SU-DHL-6 (cell line): ENCODE measurements around the gene OR10A5.
A peak's percentile ranks its signal among the peaks of the same experiment; 100 is the strongest.
"Not testable (repeated sequence)": the region's sequence is repeated elsewhere in the genome, so short reads cannot be mapped to it uniquely, and the experiment has no call there.

ENCODE experiments used
- H2AFZ ChIP-seq: fragments of 200-600 bp; sonication (generic); 2 replicates; pipeline ENCODE4 v1.6.1; 2014; ENCODE audit warnings: low read depth, mild to moderate bottlenecking, moderate library complexity, mixed read lengths, antibody characterized with exemption, low read length; ENCODE audit not compliant: severe bottlenecking
- H3F3A ChIP-seq: fragments of 200-600 bp; shearing (Covaris generic); 2 replicates; pipeline ENCODE4 v1.6.0; 2016; ENCODE audit warnings: antibody characterized with exemption, mild to moderate bottlenecking; ENCODE audit not compliant: insufficient read depth
- H3K27ac ChIP-seq: fragments of 200-600 bp; sonication (generic); 2 replicates; pipeline ENCODE4 v1.5.1; 2016; ENCODE audit warnings: low read depth, mild to moderate bottlenecking, low read length, moderate library complexity, mixed read lengths
- H3K27me3 ChIP-seq: fragments of 200-600 bp; sonication (generic), shearing (Covaris generic); 2 replicates; pipeline ENCODE4 v1.6.0; 2014; ENCODE audit warnings: mild to moderate bottlenecking, low read length
- H3K36me3 ChIP-seq: fragments of 200-600 bp; sonication (generic); 2 replicates; pipeline ENCODE4 v1.6.1; 2014; ENCODE audit warnings: mild to moderate bottlenecking, low read length, mixed read lengths
- H3K4me2 ChIP-seq: fragments of 300-600, 200-600 bp; shearing (Covaris generic), sonication (generic); 2 replicates; pipeline ENCODE4 v1.6.0; 2014; ENCODE audit warnings: low read length, low read depth, mild to moderate bottlenecking; ENCODE audit not compliant: poor library complexity, severe bottlenecking
- H3K4me3 ChIP-seq: fragments of 200-600 bp; sonication (generic); 2 replicates; pipeline ENCODE4 v1.5.1; 2014; ENCODE audit warnings: antibody characterized with exemption, low read length, mild to moderate bottlenecking, mixed read lengths; ENCODE audit not compliant: insufficient read depth, poor library complexity, severe bottlenecking
- H3K79me2 ChIP-seq: fragments of 200-600 bp; sonication (generic); 2 replicates; pipeline ENCODE4 v1.6.1; 2014; ENCODE audit warnings: mild to moderate bottlenecking, low read length, moderate library complexity; ENCODE audit not compliant: insufficient read depth
- H3K9ac ChIP-seq: fragments of 200-600 bp; sonication (generic); 2 replicates; pipeline ENCODE4 v1.7.0; 2014; ENCODE audit warnings: mild to moderate bottlenecking, low read length
- H3K9me2 ChIP-seq: fragments of 200-600 bp; sonication (generic); replicated peaks from 2 replicates; pipeline ENCODE4 v1.6.1; 2014; ENCODE audit warnings: low read length; ENCODE audit not compliant: insufficient read depth
- H3K9me3 ChIP-seq: fragments of 200-600 bp; sonication (generic); 2 replicates; pipeline ENCODE4 v1.6.1; 2014; ENCODE audit warnings: low read length, mixed read lengths; ENCODE audit not compliant: insufficient read depth
- H4K20me1 ChIP-seq: fragments of 200-600 bp; sonication (generic); 2 replicates; pipeline ENCODE4 v1.6.1; 2014; ENCODE audit warnings: low read depth, mild to moderate bottlenecking, antibody characterized with exemption, low read length, moderate library complexity, mixed read lengths
- CTCF ChIP-seq: fragments of 200-600 bp; sonication (generic); IDR thresholded peaks from one replicate; pipeline ENCODE4 v1.5.1; 2017; ENCODE audit warnings: antibody characterized with exemption, mild to moderate bottlenecking, low read length, moderate library complexity; ENCODE audit not compliant: insufficient read depth, poor library complexity, severe bottlenecking
- EZH2phosphoT487 ChIP-seq: fragments of 200-600 bp; sonication (generic), shearing (Covaris generic); conservative IDR thresholded peaks from 2 replicates; pipeline ENCODE4 v1.6.1; 2018; ENCODE audit warnings: mild to moderate bottlenecking, antibody characterized with exemption, low read length, moderate library complexity, mixed read lengths

The OR10A5 gene, protein sequence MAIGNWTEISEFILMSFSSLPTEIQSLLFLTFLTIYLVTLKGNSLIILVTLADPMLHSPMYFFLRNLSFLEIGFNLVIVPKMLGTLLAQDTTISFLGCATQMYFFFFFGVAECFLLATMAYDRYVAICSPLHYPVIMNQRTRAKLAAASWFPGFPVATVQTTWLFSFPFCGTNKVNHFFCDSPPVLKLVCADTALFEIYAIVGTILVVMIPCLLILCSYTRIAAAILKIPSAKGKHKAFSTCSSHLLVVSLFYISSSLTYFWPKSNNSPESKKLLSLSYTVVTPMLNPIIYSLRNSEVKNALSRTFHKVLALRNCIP

GRCh38 chr11:6845383-6845782, at the start of gene OR10A5:
Gene OR10A5, plus strand, starts transcription at chr11:6845683. Its CDS starts 0 bp downstream, at chr11:6845683.
- H3K4me3 ChIP-seq, result no peak within 1 kb of the TSS
- H3K27ac ChIP-seq, result no peak within 1 kb of the TSS
- H3K79me2 ChIP-seq, result no peaks in the 10 kb centered on the region
- no peak within 1 kb of the TSS for H3K4me2 ChIP-seq
- no peaks in the 10 kb centered on the region for H3K9me2 ChIP-seq
- H3K36me3 ChIP-seq, result no peaks in the 10 kb centered on the region
- H2AFZ ChIP-seq, result no peak within 1 kb of the TSS
- H3K27me3 ChIP-seq, result no peaks in the 10 kb centered on the region; the same call in 1 of the 2 replicates
- 0 out of 2 replicates have a peak, but pooled peaks cover 4% of the 10 kb centered on the region for H4K20me1 ChIP-seq
- no peaks in the 10 kb centered on the region for H3F3A ChIP-seq
- H3K9ac ChIP-seq, result no peak within 1 kb of the TSS
- TF ChIP-seq EZH2phosphoT487 (no peak), CTCF (no peak)
- H3K9me3 ChIP-seq, result no peaks in the 10 kb centered on the region

GRCh38 chr11:6799402-6799801, 46.1 kb upstream of the OR10A5 start, which contains the start of gene OR6A2:
Gene OR6A2, minus strand, starts transcription at chr11:6799689. Its CDS starts 3,981 bp downstream, at chr11:6795708.
- no peaks in the 10 kb centered on the region; the same call in 1 of the 2 replicates for H4K20me1 ChIP-seq
- H3K9me3 ChIP-seq, result no peaks in the 10 kb centered on the region
- H3K36me3 ChIP-seq, result no peaks in the 10 kb centered on the region
- H3F3A ChIP-seq, result no peaks in the 10 kb centered on the region
- no peak within 1 kb of the TSS for H2AFZ ChIP-seq
- H3K9me2 ChIP-seq, result no peaks in the 10 kb centered on the region
- no peak within 1 kb of the TSS for H3K27ac ChIP-seq
- H3K79me2 ChIP-seq, result no peaks in the 10 kb centered on the region
- H3K4me2 ChIP-seq, result no peak within 1 kb of the TSS
- no peaks in the 10 kb centered on the region for H3K27me3 ChIP-seq
- H3K9ac ChIP-seq, result no peak within 1 kb of the TSS
- no peak for TF ChIP-seq EZH2phosphoT487
- no peak for TF ChIP-seq CTCF
- H3K4me3 ChIP-seq, result no peak within 1 kb of the TSS

DNA sequence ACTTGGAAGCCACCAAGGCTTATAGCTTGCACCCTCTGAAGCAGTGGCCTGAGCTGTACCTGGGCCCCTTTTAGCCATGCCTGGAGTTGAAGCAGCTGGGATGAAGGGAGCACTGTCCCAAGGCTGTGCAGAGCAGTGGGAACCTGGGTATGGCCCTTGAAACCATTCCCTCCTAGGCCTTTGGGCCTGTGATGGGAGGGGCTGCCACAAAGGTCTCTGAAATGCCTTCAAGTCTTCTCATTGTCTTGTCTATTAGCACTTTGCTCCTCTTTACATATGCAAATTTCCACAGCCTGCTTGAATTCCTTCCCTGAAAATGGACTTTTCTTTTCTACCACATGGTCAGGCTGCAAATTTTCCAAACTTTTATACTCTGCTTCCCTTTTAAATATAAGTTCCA, 44.4 kb upstream of the OR10A5 start:
- not testable (repeated sequence) for H3F3A ChIP-seq, H3K4me3 ChIP-seq, H2AFZ ChIP-seq, H3K9me3 ChIP-seq, H3K9me2 ChIP-seq, H3K79me2 ChIP-seq, H3K27me3 ChIP-seq, H3K36me3 ChIP-seq, H3K4me2 ChIP-seq, H3K27ac ChIP-seq, H4K20me1 ChIP-seq, H3K9ac ChIP-seq

DNA sequence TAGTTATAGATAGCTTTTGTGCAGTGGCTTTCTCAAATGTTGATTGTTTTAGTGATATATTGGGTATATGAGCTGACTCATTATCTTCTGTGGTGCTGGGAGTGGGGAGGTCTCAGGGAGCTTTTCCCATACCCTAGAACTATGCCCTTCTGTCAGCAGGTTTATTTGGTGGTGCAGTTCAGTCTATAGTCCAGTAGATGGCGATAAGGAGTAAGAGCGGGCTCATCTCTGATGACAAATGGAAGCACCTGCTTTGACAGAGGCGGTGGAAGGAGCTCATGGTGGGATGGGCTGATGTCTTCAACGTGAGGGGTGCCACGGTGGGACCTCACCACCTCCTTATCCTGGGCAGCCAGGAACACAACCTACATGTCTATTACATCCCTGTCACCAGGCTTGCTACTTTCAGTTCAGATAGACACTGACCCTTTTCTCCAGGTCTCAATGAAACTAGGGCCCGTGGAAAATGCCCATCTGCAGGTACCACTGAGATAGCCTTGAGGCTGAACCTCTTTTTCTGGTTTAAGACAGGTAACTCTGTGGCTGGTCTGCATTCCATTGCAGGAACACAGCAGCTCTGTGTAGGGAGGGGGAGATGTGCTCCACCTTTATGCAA, 33.0 kb upstream of the OR10A5 start:
- H3K9me3 ChIP-seq, result no peaks in the 10 kb centered on the region
- H3K4me3 ChIP-seq, result no peak overlapping the region
- H3K27ac ChIP-seq, result no peak overlapping the region
- no peaks in the 10 kb centered on the region for H3K79me2 ChIP-seq
- no peak overlapping the region for H3K9ac ChIP-seq
- TF ChIP-seq CTCF, result peak; percentile 94
- no peak for TF ChIP-seq EZH2phosphoT487
- H2AFZ ChIP-seq, result no peak overlapping the region
- no peaks in the 10 kb centered on the region for H3K27me3 ChIP-seq
- H3F3A ChIP-seq, result no peaks in the 10 kb centered on the region
- H3K36me3 ChIP-seq, result no peaks in the 10 kb centered on the region
- no peaks in the 10 kb centered on the region for H4K20me1 ChIP-seq
- H3K4me2 ChIP-seq, result no peak overlapping the region
- no peaks in the 10 kb centered on the region for H3K9me2 ChIP-seq
